Choroid plexus epithelial cell (primary cell): ENCODE data around the gene EPB41L4A.

ENCODE experiments used
- DNase-seq: peaks from one replicate; pipeline ENCODE4 v3.0.0-alpha.2; 2010; ENCODE audit warnings: low read depth
- H3K4me3 ChIP-seq: 2 replicates; pipeline ENCODE4 v1.5.1; 2011; ENCODE audit warnings: low read depth, mild to moderate bottlenecking, control low read depth, low read length, moderate library complexity
- CTCF ChIP-seq: conservative IDR thresholded peaks from 2 replicates; pipeline ENCODE4 v1.5.1; 2011; ENCODE audit warnings: low read depth, mild to moderate bottlenecking, control low read depth, inconsistent platforms, low read length, moderate library complexity

The EPB41L4A gene

GRCh38 chr5:112186401-112186990, 232.6 kb downstream of the EPB41L4A start:
- peak; percentile 75 for DNase-seq

GRCh38 chr5:112183874-112184273, 235.2 kb downstream of the EPB41L4A start:
- DNase-seq: no peak
- no peak for TF ChIP-seq CTCF
- H3K4me3 ChIP-seq: no peak overlapping the region

More at GRCh38 chr5:112186401-112186990, 232.6 kb downstream of the EPB41L4A start:
- peak; percentile 64 for TF ChIP-seq CTCF
- no peak overlapping the region for H3K4me3 ChIP-seq

- TF ChIP-seq CTCF: no peak
- H3K4me3 ChIP-seq: no peak overlapping the region
- peak; percentile 44 for DNase-seq
Measured at GRCh38 chr5:112183103-112183711, 235.9 kb downstream of the EPB41L4A start.

- no peak overlapping the region for H3K4me3 ChIP-seq
- TF ChIP-seq CTCF: no peak
- DNase-seq: no peak
Measured at GRCh38 chr5:112179290-112179689, 239.8 kb downstream of the EPB41L4A start.

GRCh38 chr5:112174959-112175594, 244.0 kb downstream of the EPB41L4A start:
- H3K4me3 ChIP-seq: no peak overlapping the region
- peak; percentile 63 for DNase-seq
- TF ChIP-seq CTCF: peak; percentile 76

- no peak for TF ChIP-seq CTCF
- peak; percentile 14 for DNase-seq
- H3K4me3 ChIP-seq: no peak overlapping the region
Measured at GRCh38 chr5:112165897-112166737, 253.0 kb downstream of the EPB41L4A start.
